8988T (cell line): ENCODE data around the gene SLC39A11.

ENCODE experiments used
- DNase-seq: peaks from one replicate; pipeline ENCODE4 v3.0.0; 2011

The SLC39A11 gene

GRCh38 chr17:72602517-72603419 lies 489.7 kb downstream of the SLC39A11 start:
- no peak for DNase-seq

GRCh38 chr17:72600934-72601333 lies 491.6 kb downstream of the SLC39A11 start:
- DNase-seq, result no peak

DNA sequence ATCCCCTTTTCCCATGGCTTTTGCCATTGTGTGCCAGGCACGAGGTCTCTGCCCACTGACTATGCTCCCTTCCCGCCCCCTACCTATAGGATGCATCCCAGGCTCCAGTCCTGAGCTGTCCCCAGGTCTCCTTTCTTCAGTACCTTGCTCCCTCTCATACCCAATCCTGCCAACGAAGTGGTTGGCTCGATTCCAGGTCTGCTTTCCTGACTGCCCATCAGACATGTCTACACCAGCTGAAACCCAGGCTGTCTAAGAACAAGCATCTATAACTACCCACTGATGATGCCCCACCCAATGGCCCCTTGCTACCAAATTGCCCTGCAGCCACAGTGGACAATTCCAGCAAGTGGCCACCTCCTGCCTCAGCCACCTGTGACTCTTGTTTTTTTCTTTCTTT lies 492.6 kb downstream of the SLC39A11 start:
- DNase-seq, result no peak

GRCh38 chr17:72598695-72599094 lies 493.8 kb downstream of the SLC39A11 start:
- no peak for DNase-seq

GRCh38 chr17:72597354-72598087 lies 495.0 kb downstream of the SLC39A11 start:
- DNase-seq, result no peak
